Measurements from ENCODE around the gene UBE2J2. TPM values are rescaled to one million over a fixed set of nuclear protein-coding genes. Genes with fewer than 3 reads are reported as not detected.

Gene UBE2J2
- polyA plus RNA-seq, 1 of the 3 experiments (the other 2 are of a cell fraction): 47.5 TPM

- no peak overlapping the region for H3K9ac ChIP-seq
- no peaks in the 10 kb centered on the region for H4K20me1 ChIP-seq (ENCODE audit: insufficient read depth)
- 76% methylated on average over 16 of the region's 37 CpGs for WGBS (ENCODE audit: low lambda C conversion rate)
- H3K4me1 ChIP-seq (ENCODE audit: control insufficient read depth in 1 of 2, insufficient read depth in 2 of 2, low read depth in 1 of 2, low read length in 1 of 2): peaks cover 0 to 9% of the 10 kb centered on the region in 2 experiments; a peak in 1 of 4 replicates
- ChIA-PET POLR2A (no interaction called here), CTCF (interaction anchor here (0.9 to 2.2 kb wide), 6 partner anchors 9 to 167 kb away, joined by 3 to 6 read pairs (median 4); no protein-coding TSS in a partner anchor)
- no peaks in the 10 kb centered on the region for H3K9me2 ChIP-seq
- no peak overlapping the region for H2AFZ ChIP-seq (ENCODE audit: low read depth)
- TF ChIP-seq CHD2 (IDR thresholded peaks at IDR 0.05; ENCODE audit: low read length, partially characterized antibody) (no peak), POLR2AphosphoS5 (IDR thresholded peaks at IDR 0.05; ENCODE audit: low read depth, low read length) (no peak), RCOR1 (IDR thresholded peaks at IDR 0.05; ENCODE audit: low read length) (no peak), RFX5 (IDR thresholded peaks at IDR 0.05; ENCODE audit: low read length) (no peak), USF2 (IDR thresholded peaks at IDR 0.05; ENCODE audit: borderline replicate concordance, low read depth, low read length) (no peak), NFIC (IDR thresholded peaks at IDR 0.05; ENCODE audit: borderline replicate concordance) (no peak), MEF2A (IDR thresholded peaks at IDR 0.05; ENCODE audit: borderline replicate concordance, low read depth) (no peak), RAD21 (IDR thresholded peaks at IDR 0.05; ENCODE audit: low read length) (no peak), ELF1 (IDR thresholded peaks at IDR 0.05) (no peak), MXI1 (IDR thresholded peaks at IDR 0.05; ENCODE audit: low read depth, low read length) (no peak), SIN3A (IDR thresholded peaks at IDR 0.05; ENCODE audit: borderline replicate concordance, low read depth, low read length) (no peak), GATA2 (CRISPR knock-in tag; IDR thresholded peaks at IDR 0.05) (no peak), JUND (IDR thresholded peaks at IDR 0.05) (no peak), MAX (IDR thresholded peaks at IDR 0.05; ENCODE audit: low read depth) (no peak)
- TF ChIP-seq, protein P1, sequence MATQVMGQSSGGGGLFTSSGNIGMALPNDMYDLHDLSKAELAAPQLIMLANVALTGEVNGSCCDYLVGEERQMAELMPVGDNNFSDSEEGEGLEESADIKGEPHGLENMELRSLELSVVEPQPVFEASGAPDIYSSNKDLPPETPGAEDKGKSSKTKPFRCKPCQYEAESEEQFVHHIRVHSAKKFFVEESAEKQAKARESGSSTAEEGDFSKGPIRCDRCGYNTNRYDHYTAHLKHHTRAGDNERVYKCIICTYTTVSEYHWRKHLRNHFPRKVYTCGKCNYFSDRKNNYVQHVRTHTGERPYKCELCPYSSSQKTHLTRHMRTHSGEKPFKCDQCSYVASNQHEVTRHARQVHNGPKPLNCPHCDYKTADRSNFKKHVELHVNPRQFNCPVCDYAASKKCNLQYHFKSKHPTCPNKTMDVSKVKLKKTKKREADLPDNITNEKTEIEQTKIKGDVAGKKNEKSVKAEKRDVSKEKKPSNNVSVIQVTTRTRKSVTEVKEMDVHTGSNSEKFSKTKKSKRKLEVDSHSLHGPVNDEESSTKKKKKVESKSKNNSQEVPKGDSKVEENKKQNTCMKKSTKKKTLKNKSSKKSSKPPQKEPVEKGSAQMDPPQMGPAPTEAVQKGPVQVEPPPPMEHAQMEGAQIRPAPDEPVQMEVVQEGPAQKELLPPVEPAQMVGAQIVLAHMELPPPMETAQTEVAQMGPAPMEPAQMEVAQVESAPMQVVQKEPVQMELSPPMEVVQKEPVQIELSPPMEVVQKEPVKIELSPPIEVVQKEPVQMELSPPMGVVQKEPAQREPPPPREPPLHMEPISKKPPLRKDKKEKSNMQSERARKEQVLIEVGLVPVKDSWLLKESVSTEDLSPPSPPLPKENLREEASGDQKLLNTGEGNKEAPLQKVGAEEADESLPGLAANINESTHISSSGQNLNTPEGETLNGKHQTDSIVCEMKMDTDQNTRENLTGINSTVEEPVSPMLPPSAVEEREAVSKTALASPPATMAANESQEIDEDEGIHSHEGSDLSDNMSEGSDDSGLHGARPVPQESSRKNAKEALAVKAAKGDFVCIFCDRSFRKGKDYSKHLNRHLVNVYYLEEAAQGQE (IDR thresholded peaks at IDR 0.05; ENCODE audit: low read depth, low read length): no peak
- H3F3A ChIP-seq (replicated peaks; ENCODE audit: insufficient read depth): no peaks in the 10 kb centered on the region
- H3K4me2 ChIP-seq: no peak overlapping the region
- no peak for DNase-seq
- no peaks in the 10 kb centered on the region for H3K79me2 ChIP-seq (ENCODE audit: insufficient read depth)
- H3K27me3 ChIP-seq (ENCODE audit: insufficient read depth): no peaks in the 10 kb centered on the region
- no peak overlapping the region for H3K27ac ChIP-seq (ENCODE audit: low read depth in 2 of 2, low read length in 1 of 2)
- H3K9me3 ChIP-seq: no peaks in the 10 kb centered on the region
- no peak overlapping the region for H3K4me3 ChIP-seq (ENCODE audit: low read depth in 2 of 2, low read length in 1 of 2)
- no peaks in the 10 kb centered on the region for H3K36me3 ChIP-seq (replicated peaks in 1 of 2; ENCODE audit: control insufficient read depth in 1 of 2, insufficient read depth in 2 of 2, low read length in 1 of 2)
These were observed 12.1 kb upstream of the UBE2J2 start for GRCh38 chr1:1285611-1286311.

Data from SK-N-SH (cell line).